Neural cell (in vitro differentiated cells): ENCODE data around the gene RBFOX2. TPM values are rescaled to one million over a fixed set of nuclear protein-coding genes. Genes with fewer than 3 reads are reported as not detected.

Experiments used
- H2AFZ ChIP-seq: fragments of 200-600, 300-800 bp; sonication (generic), shearing (Covaris generic); 2 replicates; pipeline ENCODE4 v1.6.0; 2014; ENCODE audit warnings: low read depth, mild to moderate bottlenecking, antibody characterized with exemption, low read length, moderate library complexity
- H3F3A ChIP-seq: fragments of 200-600 bp; shearing (Covaris generic); 2 replicates; pipeline ENCODE4 v1.6.1; 2016; ENCODE audit warnings: mild to moderate bottlenecking, moderate library complexity, mixed read lengths, antibody characterized with exemption, low read length; ENCODE audit not compliant: insufficient read depth, poor library complexity, severe bottlenecking
- H3K27ac ChIP-seq: fragments of 200-600, 300-800 bp; sonication (generic), shearing (Covaris generic); 2 replicates; pipeline ENCODE4 v1.5.1; 2014; ENCODE audit warnings: mild to moderate bottlenecking, low read length, moderate library complexity
- H3K27me3 ChIP-seq: fragments of 300-800, 200-600 bp; sonication (generic), shearing (Covaris generic); 2 replicates; pipeline ENCODE4 v1.6.0; 2014; ENCODE audit warnings: mild to moderate bottlenecking, low read depth, low read length, moderate library complexity; ENCODE audit not compliant: insufficient read depth
- H3K36me3 ChIP-seq: fragments of 300-800, 200-600 bp; sonication (generic), shearing (Covaris generic); 2 replicates; pipeline ENCODE4 v1.5.1; 2014; ENCODE audit warnings: mild to moderate bottlenecking, antibody characterized with exemption, low read length, moderate library complexity; ENCODE audit not compliant: insufficient read depth
- H3K4me2 ChIP-seq: fragments of 300-800, 200-600 bp; sonication (generic), shearing (Covaris generic); 2 replicates; pipeline ENCODE4 v1.6.0; 2014; ENCODE audit warnings: mild to moderate bottlenecking, low read length
- H3K4me3 ChIP-seq: fragments of 300-800, 200-600 bp; sonication (generic), shearing (Covaris generic); 2 replicates; pipeline ENCODE4 v1.5.1; 2014; ENCODE audit warnings: mild to moderate bottlenecking, low read length, moderate library complexity
- H3K79me2 ChIP-seq: fragments of 200-600 bp; shearing (Covaris generic); replicated peaks from 2 replicates; pipeline ENCODE4 v1.6.0; 2014; ENCODE audit warnings: mild to moderate bottlenecking, low read length, moderate library complexity; ENCODE audit not compliant: insufficient read depth
- H3K9ac ChIP-seq: fragments of 300-800, 200-600 bp; sonication (generic), shearing (Covaris generic); 2 replicates; pipeline ENCODE4 v1.6.1; 2016; ENCODE audit warnings: mild to moderate bottlenecking, low read length, mixed read lengths
- H3K9me2 ChIP-seq: fragments of 200-600 bp; shearing (Covaris generic); 2 replicates; pipeline ENCODE4 v1.6.1; 2016; ENCODE audit warnings: mild to moderate bottlenecking, low read length, mixed read lengths; ENCODE audit not compliant: insufficient read depth
- H3K9me3 ChIP-seq: fragments of 200-600, 300-800 bp; sonication (generic), shearing (Covaris generic); 2 replicates; pipeline ENCODE4 v1.6.1; 2016; ENCODE audit warnings: mild to moderate bottlenecking, mixed run types, low read length, moderate library complexity, mixed read lengths
- H4K20me1 ChIP-seq: fragments of 200-600 bp; shearing (Covaris generic); 2 replicates; pipeline ENCODE4 v1.6.1; 2016; ENCODE audit warnings: mild to moderate bottlenecking, mixed run types; ENCODE audit not compliant: insufficient read depth
- EP300 ChIP-seq: fragments of 450-650 bp; conservative IDR thresholded peaks from 2 replicates; pipeline ENCODE4 v1.6.1; 2014; ENCODE audit warnings: antibody characterized with exemption, mild to moderate bottlenecking, moderate library complexity; ENCODE audit not compliant: poor library complexity, severe bottlenecking
- EZH2 ChIP-seq: fragments of 200-600, 300-800 bp; shearing (Covaris generic), sonication (generic); IDR thresholded peaks from 2 replicates; pipeline ENCODE4 v1.6.1; 2014; ENCODE audit warnings: antibody characterized with exemption, low read length, borderline replicate concordance, mild to moderate bottlenecking; ENCODE audit not compliant: insufficient read depth, poor library complexity, severe bottlenecking
- MXI1 ChIP-seq: fragments of 450-650 bp; conservative IDR thresholded peaks from 2 replicates; pipeline ENCODE4 v1.6.1; 2014; ENCODE audit warnings: antibody characterized with exemption, mild to moderate bottlenecking; ENCODE audit not compliant: poor library complexity, severe bottlenecking
- POLR2AphosphoS5 ChIP-seq: IDR thresholded peaks from 2 replicates; pipeline ENCODE4 v1.6.1; 2012
- RAD21 ChIP-seq: fragments of 450-650 bp; conservative IDR thresholded peaks from 2 replicates; pipeline ENCODE4 v1.6.1; 2014; ENCODE audit warnings: antibody characterized with exemption, mild to moderate bottlenecking, moderate library complexity
- SMC3 ChIP-seq: fragments of 450-650 bp; conservative IDR thresholded peaks from 2 replicates; pipeline ENCODE4 v1.6.1; 2014; ENCODE audit warnings: antibody characterized with exemption, mild to moderate bottlenecking, moderate library complexity; ENCODE audit not compliant: poor library complexity
- TAF1 ChIP-seq: IDR thresholded peaks from 2 replicates; pipeline ENCODE4 v1.6.1; 2012; ENCODE audit warnings: low read depth
- polyA plus RNA-seq: library from polyadenylated mRNA; depleted of rRNA; stranded (reverse); fragments of >200 nt; gene quantifications from 2 replicates; pipeline ENCODE4 v1.2.3, GENCODE V29; 2014
- TF ChIP-seq, protein P1 (sequence below): IDR thresholded peaks from 2 replicates; pipeline ENCODE4 v1.6.1; 2012; ENCODE audit warnings: borderline replicate concordance
- TF ChIP-seq, protein P2 (sequence below): fragments of 450-650 bp; IDR thresholded peaks from 2 replicates; pipeline ENCODE4 v1.5.1; 2014; ENCODE audit warnings: antibody characterized with exemption, mild to moderate bottlenecking, moderate library complexity; ENCODE audit not compliant: poor library complexity, severe bottlenecking

Gene RBFOX2
- polyA plus RNA-seq, 1 donor from 2014 or later: 529 TPM

DNA sequence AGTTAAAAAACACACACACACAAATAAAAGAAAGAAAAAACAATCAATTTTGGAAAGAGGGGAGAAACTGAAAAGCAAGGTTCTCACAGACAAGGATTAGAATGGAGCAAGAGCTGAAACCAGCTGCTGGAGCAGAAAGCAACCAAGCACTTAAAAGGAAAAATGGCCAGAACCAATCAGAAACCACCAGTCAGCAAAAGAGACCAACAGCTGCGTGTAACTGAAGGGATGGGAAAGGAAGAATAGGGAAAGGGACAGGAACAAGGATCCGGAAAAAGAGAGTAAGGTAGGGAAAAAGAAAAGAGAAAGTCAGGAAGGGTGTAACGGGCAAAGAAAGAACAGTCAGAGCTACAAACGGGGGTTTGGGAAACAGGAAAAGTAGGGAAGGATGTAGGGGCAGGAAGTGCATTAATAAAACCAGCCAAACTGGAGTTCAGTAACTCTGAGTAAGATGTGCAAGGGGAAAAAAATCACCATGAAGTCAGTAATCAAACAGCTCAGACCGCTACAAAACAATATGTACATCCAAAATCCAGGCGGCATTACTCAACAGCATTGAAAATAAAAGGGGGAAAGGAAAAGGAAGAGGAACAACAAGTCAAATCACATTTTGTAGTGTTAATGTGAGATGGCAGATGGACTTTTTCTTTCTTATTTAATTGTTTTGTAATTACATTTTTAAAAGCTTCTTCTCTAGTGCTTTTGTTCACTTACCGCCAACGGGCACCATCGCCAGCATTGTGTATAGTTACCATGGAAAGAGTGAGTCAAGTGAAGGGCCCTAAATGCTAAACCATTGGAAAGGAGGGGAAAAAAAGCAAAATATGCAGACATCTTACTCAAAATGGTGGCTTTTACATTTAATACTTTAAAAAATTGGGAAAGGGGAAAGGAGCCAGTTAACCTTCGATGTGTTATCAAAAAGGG, 261.7 kb downstream of the RBFOX2 start:
- H3K4me2 ChIP-seq: no peak overlapping the region
- H2AFZ ChIP-seq: no peak overlapping the region
- no peak overlapping the region for H3K9ac ChIP-seq
- peaks cover 11% of the 10 kb centered on the region for H3K36me3 ChIP-seq
- H3K9me2 ChIP-seq: no peaks in the 10 kb centered on the region
- no peaks in the 10 kb centered on the region for H3K27me3 ChIP-seq
- H3K4me3 ChIP-seq: no peak overlapping the region
- H3K9me3 ChIP-seq: no peaks in the 10 kb centered on the region
- H3K79me2 ChIP-seq: peaks cover 9% of the 10 kb centered on the region
- H3F3A ChIP-seq: no peaks in the 10 kb centered on the region
- H3K27ac ChIP-seq: no peak overlapping the region
- no peaks in the 10 kb centered on the region for H4K20me1 ChIP-seq
- no peak for TF ChIP-seq EP300
- TF ChIP-seq POLR2AphosphoS5: no peak
- no peak for TF ChIP-seq EZH2
- no peak for TF ChIP-seq MXI1
- TF ChIP-seq RAD21: no peak
- TF ChIP-seq, protein P1, sequence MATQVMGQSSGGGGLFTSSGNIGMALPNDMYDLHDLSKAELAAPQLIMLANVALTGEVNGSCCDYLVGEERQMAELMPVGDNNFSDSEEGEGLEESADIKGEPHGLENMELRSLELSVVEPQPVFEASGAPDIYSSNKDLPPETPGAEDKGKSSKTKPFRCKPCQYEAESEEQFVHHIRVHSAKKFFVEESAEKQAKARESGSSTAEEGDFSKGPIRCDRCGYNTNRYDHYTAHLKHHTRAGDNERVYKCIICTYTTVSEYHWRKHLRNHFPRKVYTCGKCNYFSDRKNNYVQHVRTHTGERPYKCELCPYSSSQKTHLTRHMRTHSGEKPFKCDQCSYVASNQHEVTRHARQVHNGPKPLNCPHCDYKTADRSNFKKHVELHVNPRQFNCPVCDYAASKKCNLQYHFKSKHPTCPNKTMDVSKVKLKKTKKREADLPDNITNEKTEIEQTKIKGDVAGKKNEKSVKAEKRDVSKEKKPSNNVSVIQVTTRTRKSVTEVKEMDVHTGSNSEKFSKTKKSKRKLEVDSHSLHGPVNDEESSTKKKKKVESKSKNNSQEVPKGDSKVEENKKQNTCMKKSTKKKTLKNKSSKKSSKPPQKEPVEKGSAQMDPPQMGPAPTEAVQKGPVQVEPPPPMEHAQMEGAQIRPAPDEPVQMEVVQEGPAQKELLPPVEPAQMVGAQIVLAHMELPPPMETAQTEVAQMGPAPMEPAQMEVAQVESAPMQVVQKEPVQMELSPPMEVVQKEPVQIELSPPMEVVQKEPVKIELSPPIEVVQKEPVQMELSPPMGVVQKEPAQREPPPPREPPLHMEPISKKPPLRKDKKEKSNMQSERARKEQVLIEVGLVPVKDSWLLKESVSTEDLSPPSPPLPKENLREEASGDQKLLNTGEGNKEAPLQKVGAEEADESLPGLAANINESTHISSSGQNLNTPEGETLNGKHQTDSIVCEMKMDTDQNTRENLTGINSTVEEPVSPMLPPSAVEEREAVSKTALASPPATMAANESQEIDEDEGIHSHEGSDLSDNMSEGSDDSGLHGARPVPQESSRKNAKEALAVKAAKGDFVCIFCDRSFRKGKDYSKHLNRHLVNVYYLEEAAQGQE: no peak

DNA sequence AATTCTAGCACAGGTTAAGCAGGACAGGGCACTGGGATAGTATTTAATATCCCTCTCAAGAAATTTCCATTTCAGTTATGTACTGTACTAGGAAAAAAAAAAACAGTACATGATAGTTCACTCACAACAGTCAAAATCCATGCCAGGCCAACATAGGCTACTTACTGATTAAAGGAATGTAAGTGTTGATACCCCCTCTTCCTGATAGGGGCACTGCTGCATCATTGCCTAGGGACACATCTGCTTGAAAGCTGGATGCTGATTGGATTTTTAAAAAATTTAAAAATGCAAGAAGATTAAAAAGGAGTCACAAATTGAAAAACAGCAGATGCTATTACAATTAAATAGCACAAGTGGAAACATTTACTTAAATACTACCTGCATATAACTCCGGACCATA, 267.6 kb downstream of the RBFOX2 start:
- no peaks in the 10 kb centered on the region for H3F3A ChIP-seq
- H3K79me2 ChIP-seq: no peaks in the 10 kb centered on the region
- peaks cover 38% of the 10 kb centered on the region for H3K36me3 ChIP-seq
- H3K9me3 ChIP-seq: no peaks in the 10 kb centered on the region
- H3K9me2 ChIP-seq: no peaks in the 10 kb centered on the region
- no peak overlapping the region for H3K27ac ChIP-seq
- no peak overlapping the region for H3K4me3 ChIP-seq
- no peaks in the 10 kb centered on the region for H4K20me1 ChIP-seq
- no peak overlapping the region for H3K9ac ChIP-seq
- H2AFZ ChIP-seq: no peak overlapping the region
- H3K27me3 ChIP-seq: no peaks in the 10 kb centered on the region
- no peak overlapping the region for H3K4me2 ChIP-seq
- TF ChIP-seq, protein P1: no peak
- TF ChIP-seq TAF1 (no peak), MXI1 (no peak), POLR2AphosphoS5 (no peak), RAD21 (peak; percentile 44), EP300 (no peak), EZH2 (no peak), SMC3 (peak; percentile 12)
- TF ChIP-seq, protein P2, sequence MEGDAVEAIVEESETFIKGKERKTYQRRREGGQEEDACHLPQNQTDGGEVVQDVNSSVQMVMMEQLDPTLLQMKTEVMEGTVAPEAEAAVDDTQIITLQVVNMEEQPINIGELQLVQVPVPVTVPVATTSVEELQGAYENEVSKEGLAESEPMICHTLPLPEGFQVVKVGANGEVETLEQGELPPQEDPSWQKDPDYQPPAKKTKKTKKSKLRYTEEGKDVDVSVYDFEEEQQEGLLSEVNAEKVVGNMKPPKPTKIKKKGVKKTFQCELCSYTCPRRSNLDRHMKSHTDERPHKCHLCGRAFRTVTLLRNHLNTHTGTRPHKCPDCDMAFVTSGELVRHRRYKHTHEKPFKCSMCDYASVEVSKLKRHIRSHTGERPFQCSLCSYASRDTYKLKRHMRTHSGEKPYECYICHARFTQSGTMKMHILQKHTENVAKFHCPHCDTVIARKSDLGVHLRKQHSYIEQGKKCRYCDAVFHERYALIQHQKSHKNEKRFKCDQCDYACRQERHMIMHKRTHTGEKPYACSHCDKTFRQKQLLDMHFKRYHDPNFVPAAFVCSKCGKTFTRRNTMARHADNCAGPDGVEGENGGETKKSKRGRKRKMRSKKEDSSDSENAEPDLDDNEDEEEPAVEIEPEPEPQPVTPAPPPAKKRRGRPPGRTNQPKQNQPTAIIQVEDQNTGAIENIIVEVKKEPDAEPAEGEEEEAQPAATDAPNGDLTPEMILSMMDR: peak; percentile 35
